GM18520 (cell line): ENCODE results near the gene TCP10L.
"Not testable (repeated sequence)": the region's sequence is repeated elsewhere in the genome, so short reads cannot be mapped to it uniquely, and the experiment has no call there.

Experiments used
- ATAC-seq: cut with Tn5 transposase; IDR thresholded peaks from one replicate; pipeline ENCODE4 v1.9.1; 2021; ENCODE audit not compliant: unreplicated experiment

The TCP10L gene

DNA sequence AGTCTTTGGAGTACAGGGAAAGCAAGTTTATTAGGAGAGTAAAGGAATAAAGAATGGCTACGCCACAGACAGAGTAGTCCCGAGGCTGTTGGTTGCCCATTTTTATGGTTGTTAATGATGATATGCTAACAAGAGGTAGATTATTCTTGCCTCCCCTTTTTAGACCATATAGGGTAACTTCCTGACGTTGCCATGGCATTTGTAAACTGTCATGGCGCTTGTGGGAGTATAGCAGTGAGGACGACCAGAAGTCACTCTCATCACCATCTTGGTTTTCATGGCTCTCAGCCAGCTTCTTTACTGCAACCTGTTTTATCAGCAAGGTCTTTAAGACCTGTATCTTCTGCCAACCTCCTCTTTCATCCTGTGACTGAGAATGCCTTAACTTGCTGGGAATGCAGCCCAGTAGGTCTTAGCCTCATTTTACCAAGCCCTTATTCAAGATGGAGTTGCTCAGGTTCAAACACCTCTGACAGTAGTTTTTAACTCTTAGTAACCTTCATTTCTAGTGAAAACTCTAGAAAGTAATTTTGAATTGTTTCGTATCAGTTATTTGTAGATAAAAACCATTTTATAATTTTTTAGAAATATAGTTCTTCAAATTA lies 26.2 kb downstream of the TCP10L start:
- no peak for ATAC-seq

GRCh38 chr21:32558106-32558505 lies 27.2 kb downstream of the TCP10L start:
- ATAC-seq, result no peak

- ATAC-seq, result no peak
These were observed 30.3 kb downstream of the TCP10L start for GRCh38 chr21:32554832-32555638.

- no peak for ATAC-seq
These were observed 35.4 kb downstream of the TCP10L start for GRCh38 chr21:32549886-32550285.

GRCh38 chr21:32549440-32549839 lies 35.9 kb downstream of the TCP10L start:
- ATAC-seq, result no peak

GRCh38 chr21:32548978-32549377 lies 36.3 kb downstream of the TCP10L start:
- ATAC-seq, result no peak

DNA sequence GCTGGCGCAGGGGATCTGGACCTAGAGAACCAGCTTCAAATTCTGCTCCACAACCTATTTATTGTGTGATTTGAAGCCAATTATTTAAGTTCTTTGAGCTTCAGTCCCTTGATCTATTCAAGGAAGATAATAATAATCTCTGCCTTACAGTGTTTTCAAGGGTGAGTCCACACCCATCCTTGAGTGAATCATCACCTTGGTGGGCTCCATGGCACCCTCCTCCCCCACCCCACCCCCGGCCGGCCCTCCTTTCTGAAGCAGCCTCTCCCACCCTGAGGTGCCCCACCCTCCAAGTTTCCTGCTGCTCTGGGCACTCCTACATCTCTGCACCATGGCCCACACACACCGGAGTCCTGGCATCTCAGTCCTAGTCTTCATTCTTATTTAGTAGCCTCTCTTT lies 38.3 kb downstream of the TCP10L start:
- ATAC-seq, result no peak

DNA sequence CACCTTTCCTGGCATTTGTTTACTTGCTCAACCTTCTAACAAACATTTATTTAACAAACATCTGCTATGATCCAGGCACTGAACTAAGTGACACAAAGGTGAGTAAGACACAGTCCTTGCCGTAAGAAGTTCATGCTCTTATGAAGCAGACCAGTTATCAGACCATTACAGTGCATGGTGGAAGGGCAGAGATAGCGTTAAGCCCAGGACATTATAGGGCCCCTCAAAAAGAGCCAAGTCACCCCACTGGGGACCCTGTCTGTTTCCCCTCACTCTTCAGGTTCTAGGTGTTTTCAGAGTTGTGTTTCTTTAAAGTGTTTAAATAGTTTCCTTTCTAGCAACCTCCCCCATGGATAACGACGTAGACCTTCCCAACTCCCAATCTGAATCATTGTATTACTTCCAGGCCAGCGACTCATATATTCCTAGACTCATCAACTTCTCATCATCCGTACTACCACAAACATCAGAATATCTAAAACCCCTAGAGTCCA lies 39.3 kb downstream of the TCP10L start:
- no peak for ATAC-seq

DNA sequence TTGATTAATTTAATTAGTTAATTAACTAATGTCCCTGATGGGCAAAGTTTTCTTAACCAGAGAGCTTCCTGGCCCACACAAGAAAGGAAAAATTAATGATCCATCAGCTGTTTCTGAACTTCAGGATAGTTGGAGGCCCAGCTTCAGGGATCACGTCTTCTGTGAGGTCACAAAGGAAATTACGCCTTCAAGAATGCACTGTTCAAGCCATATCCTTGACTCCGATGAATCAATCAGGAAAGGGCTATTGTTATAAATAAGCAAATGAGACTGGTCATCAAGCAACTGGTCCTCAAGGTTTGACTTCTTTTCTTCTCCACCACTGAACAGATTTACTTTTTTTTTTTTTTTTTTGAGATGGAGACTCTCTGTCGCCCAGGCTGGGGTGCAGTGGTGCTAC lies 40.6 kb downstream of the TCP10L start:
- ATAC-seq, result no peak

GRCh38 chr21:32543975-32544374 lies 41.3 kb downstream of the TCP10L start:
- no peak for ATAC-seq

- not testable (repeated sequence) for ATAC-seq
These were observed 42.3 kb downstream of the TCP10L start for GRCh38 chr21:32543056-32543455.

GRCh38 chr21:32539378-32539777 lies 45.9 kb downstream of the TCP10L start:
- ATAC-seq, result no peak

- no peak for ATAC-seq
These were observed 47.1 kb downstream of the TCP10L start for GRCh38 chr21:32538147-32538792.

DNA sequence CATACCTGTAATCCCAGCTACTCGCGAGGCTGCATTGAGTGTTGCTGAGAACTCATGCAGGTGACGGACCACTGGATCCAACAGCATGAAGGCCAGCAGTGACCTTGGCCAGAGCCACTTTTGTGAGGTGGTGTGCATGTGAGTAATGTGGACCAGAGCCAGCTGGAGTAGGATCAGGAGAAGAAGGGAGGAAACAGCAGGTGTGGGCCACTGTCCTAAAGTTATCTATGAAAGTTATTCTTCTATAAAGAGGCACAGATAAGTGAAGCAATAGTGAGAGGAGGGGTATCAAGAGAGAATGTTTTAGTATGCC lies 47.8 kb downstream of the TCP10L start:
- no peak for ATAC-seq

- ATAC-seq, result no peak
These were observed 49.7 kb downstream of the TCP10L start for GRCh38 chr21:32535612-32536011.

DNA sequence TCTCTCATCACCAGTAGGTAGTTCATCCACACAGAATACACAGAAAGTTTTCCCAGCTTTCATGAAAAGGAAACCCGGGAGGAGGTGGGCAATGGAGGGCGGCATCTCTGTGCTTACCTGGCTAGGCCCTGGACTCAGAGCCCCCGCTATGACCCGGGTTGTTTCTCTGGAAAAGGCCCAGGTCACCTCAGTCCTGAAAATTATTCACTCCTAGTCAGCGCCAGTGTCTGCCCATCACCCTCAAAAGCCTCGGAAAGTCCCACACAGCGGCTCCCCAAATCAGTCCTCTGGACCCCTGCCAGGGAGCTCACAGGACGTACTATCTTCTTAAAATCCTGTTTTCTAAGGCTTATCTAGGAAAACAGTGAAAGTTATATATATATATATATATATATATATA lies 51.2 kb downstream of the TCP10L start:
- no peak for ATAC-seq

GRCh38 chr21:32533611-32534010 lies 51.7 kb downstream of the TCP10L start:
- ATAC-seq, result no peak

GRCh38 chr21:32533053-32533452 lies 52.3 kb downstream of the TCP10L start:
- ATAC-seq, result no peak

GRCh38 chr21:32532636-32533035 lies 52.7 kb downstream of the TCP10L start:
- ATAC-seq, result no peak

DNA sequence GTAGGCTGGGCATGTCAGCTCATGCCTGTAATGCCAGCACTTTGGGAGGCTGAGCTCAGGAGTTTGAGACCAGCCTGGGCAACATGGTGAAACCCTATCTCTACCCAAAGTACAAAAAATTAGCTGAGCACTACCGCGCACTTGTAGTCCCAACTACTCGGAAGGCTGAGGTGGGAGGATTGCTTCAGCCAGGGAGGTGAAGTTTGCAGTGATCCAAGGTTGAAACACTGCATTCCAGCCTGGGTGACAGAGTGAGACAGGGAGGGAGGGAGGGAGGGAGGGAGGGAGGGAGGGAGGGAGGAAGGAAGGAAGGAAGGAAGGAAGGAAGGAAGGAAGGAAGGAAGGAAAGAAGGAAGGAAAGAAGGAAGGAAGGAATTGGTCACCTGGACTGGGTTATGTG lies 53.8 kb downstream of the TCP10L start:
- ATAC-seq, result not testable (repeated sequence)

DNA sequence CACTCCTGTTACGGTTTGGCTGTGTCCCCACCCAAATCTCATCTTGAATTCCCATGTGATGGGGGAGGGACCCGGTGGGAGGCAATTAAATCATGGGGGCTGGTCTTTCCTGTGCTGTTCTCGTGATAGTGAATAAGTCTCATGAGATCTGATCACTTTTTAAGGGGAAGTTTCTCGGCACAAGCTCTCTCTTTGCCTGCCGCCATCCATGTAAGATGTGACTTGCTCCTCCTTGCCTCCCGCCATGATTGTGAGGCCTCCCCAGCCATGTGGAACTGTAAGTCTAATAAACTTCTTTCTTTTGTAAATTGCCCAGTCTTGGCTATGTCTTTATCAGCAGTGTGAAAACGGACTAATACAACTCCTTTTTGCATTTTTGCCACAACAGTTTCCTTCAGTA lies 54.5 kb downstream of the TCP10L start:
- ATAC-seq, result not testable (repeated sequence)

GRCh38 chr21:32529679-32530078 lies 55.6 kb downstream of the TCP10L start:
- no peak for ATAC-seq
